ENCODE measurements around the gene APBA1. TPM values are rescaled to one million over a fixed set of nuclear protein-coding genes. Genes with fewer than 3 reads are reported as not detected.

Gene APBA1
- total RNA-seq, 4 donors from 2014 or later: 1.3 to 8.0 (median 1.7) TPM

DNA sequence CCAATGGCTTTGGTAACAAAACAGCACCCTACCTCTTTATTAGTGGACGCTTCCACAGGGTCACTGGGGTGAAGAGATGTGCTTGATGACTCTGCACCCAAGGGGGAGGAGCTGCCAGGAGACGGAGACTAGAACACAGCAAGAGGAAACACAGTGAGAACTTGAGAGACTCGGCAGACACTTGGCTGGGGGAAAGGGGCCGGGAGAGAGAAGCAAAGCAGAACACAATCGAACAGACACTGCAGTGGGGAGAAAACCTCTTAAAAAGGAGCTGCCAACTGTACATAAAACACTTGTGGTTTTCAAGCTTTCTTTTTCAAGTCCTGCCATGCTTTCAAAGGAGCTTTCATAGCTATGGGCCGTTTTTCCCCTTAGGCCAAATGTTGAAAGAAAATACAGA, 196.2 kb downstream of the APBA1 start:
- no peaks in the 10 kb centered on the region for H3K27me3 ChIP-seq
- H3K27ac ChIP-seq: no peak overlapping the region
- H3K36me3 ChIP-seq: no peaks in the 10 kb centered on the region
- 31 to 33% methylated on average over 6 of the region's 6 CpGs for WGBS, 2 donors
- TF ChIP-seq, protein P1, sequence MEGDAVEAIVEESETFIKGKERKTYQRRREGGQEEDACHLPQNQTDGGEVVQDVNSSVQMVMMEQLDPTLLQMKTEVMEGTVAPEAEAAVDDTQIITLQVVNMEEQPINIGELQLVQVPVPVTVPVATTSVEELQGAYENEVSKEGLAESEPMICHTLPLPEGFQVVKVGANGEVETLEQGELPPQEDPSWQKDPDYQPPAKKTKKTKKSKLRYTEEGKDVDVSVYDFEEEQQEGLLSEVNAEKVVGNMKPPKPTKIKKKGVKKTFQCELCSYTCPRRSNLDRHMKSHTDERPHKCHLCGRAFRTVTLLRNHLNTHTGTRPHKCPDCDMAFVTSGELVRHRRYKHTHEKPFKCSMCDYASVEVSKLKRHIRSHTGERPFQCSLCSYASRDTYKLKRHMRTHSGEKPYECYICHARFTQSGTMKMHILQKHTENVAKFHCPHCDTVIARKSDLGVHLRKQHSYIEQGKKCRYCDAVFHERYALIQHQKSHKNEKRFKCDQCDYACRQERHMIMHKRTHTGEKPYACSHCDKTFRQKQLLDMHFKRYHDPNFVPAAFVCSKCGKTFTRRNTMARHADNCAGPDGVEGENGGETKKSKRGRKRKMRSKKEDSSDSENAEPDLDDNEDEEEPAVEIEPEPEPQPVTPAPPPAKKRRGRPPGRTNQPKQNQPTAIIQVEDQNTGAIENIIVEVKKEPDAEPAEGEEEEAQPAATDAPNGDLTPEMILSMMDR (IDR thresholded peaks at IDR 0.05): no peak
- no peak for DNase-seq
- H3K4me3 ChIP-seq: no peak overlapping the region
- intact Hi-C loops (cut with DNase I): no loop called here
- H3K9me3 ChIP-seq: no peaks in the 10 kb centered on the region
- H3K4me1 ChIP-seq: peaks cover 0 to 11% (median 0%) of the 10 kb centered on the region in 3 donors

DNA sequence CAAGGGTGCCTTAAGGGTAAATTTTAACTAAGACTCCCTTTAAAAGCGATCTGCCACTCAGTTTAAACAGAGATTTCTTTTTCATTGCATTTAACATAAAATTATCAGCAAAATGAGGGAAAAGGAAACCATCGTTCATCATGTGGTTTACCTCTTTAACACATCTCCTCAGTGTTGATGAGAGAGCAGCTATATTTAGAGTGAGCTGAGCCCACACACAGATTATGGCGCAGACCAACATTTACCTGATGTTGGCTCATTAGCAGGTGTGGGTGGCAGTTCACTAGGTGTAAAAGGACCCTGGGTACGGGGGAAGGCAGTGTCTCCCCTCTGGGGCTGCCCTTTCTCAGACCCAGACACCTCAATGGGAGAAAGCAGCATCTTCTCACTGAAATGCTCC, 197.3 kb downstream of the APBA1 start:
- WGBS, 2 donors: 64 to 78% methylated on average over 4 of the region's 4 CpGs
- Histone ChIP-seq H3K4me3 (no peak overlapping the region), H3K4me1 (peaks cover 0 to 11% (median 0%) of the 10 kb centered on the region in 3 donors), H3K27me3 (no peaks in the 10 kb centered on the region), H3K36me3 (no peaks in the 10 kb centered on the region), H3K27ac (no peak overlapping the region), H3K9me3 (no peaks in the 10 kb centered on the region)
- DNase-seq: no peak
- intact Hi-C loops (cut with DNase I): no loop called here
- no peak for TF ChIP-seq POLR2A (IDR thresholded peaks at IDR 0.05)
- TF ChIP-seq, protein P1 (IDR thresholded peaks at IDR 0.05): no peak

DNA sequence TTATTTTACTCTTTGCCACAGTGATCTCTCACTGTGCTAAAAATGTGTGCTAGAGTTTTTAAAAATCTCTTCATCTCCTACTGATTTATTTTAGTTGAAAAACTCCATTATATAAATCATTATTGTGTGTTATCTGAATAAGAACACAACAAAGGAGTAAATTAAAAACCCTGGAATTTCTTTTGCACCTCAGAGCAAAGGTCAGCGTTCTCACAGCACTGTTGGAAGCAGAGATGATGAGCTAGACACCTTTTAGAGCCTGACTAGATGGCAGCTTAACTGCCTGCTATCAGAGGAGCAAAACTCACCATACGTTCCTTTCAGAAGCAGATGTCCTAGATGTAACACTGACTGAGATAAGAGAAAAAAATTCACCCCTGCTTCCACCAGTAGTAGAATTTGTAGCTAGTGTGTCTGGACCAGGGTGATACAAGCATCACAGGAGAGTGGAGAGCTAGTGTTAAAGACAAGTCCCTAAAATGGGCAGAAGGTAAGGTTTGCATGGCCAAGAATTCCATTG, 200.0 kb downstream of the APBA1 start:
- Histone ChIP-seq H3K4me1 (peaks cover 0 to 11% (median 0%) of the 10 kb centered on the region in 3 donors), H3K27ac (no peak overlapping the region), H3K27me3 (no peaks in the 10 kb centered on the region), H3K4me3 (no peak overlapping the region), H3K9me3 (no peaks in the 10 kb centered on the region), H3K36me3 (no peaks in the 10 kb centered on the region)
- no peak for DNase-seq
- TF ChIP-seq, protein P1 (IDR thresholded peaks at IDR 0.05): no peak
- TF ChIP-seq POLR2A (IDR thresholded peaks at IDR 0.05): no peak
- intact Hi-C loops (cut with DNase I): no loop called here
- WGBS, 2 donors: 66 to 84% methylated on average over 2 of the region's 2 CpGs

DNA sequence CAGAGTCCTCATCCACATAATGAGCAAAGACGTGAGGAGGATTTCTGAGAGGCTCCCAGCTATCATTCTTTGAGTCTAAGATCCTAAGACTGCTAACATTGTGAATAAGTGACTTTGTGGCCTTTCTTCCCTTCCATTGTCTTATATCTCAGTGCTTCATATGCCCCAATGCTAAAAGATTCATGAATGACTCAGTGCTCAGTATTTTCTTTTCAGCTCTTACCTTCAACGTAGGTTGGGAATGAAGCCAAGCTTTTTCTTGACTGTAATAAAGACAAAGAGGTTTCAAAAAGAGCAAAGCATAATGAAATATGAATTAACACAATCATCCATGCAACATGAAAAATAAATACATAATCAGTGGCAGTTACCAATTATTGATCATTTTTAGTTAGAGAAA, 200.7 kb downstream of the APBA1 start:
- H3K9me3 ChIP-seq: no peaks in the 10 kb centered on the region
- H3K27ac ChIP-seq: no peak overlapping the region
- WGBS, 2 donors: 31 to 48% methylated on average over 2 of the region's 2 CpGs
- peaks cover 0 to 14% (median 0%) of the 10 kb centered on the region in 3 donors for H3K4me1 ChIP-seq
- no peaks in the 10 kb centered on the region for H3K27me3 ChIP-seq
- no peaks in the 10 kb centered on the region for H3K36me3 ChIP-seq
- DNase-seq: no peak
- intact Hi-C loops (cut with DNase I): no loop called here
- TF ChIP-seq, protein P1 (IDR thresholded peaks at IDR 0.05): no peak
- TF ChIP-seq POLR2A (IDR thresholded peaks at IDR 0.05): no peak
- H3K4me3 ChIP-seq: no peak overlapping the region

DNA sequence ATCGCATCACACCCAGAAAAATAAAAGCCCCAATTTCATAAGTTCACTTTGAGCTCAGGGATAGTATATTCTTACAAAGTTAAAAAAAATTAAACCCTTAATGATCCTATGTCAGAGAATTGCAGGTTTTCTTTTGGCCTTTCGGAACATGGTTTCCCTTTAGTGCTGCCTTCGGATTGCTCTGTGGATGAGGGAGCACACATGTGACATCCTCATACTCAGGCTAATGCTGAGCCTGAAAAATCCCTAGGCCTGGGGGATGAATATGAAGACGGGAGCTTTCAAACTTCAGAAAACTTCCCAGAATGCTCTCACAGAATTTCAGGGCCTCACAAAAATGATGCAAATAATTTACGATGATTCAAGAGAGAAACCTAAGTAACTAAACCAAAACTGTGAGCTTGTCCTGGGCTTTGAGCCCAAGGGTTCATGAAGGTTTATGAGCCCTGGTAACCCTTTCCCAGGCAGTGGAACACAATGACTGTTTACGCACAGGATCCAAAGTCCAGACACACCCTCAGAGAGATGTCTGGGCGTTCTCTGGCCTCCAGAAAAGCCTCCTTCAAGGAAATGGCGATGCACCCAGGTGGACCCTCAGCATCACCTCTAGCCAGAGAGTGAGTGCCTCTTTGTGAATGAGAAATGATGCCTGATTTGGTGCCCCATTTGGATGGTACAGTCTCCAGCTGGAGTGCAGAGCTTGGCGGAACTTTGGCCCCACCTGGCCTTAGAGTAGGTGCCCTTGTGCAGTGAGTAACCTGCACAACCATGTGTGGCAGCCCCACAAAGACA, 201.8 kb downstream of the APBA1 start:
- no peak for DNase-seq
- intact Hi-C loops (cut with DNase I): no loop called here
- Histone ChIP-seq H3K9me3 (no peaks in the 10 kb centered on the region), H3K36me3 (peaks cover 0 to 4% (median 0%) of the 10 kb centered on the region in 3 donors), H3K27ac (no peak overlapping the region), H3K27me3 (no peaks in the 10 kb centered on the region), H3K4me1 (peaks cover 0 to 11% (median 0%) of the 10 kb centered on the region in 3 donors), H3K4me3 (no peak overlapping the region)
- WGBS, 2 donors: 78 to 92% methylated on average over 7 to 8 of the region's 9 CpGs
- no peak for TF ChIP-seq POLR2A (IDR thresholded peaks at IDR 0.05)
- TF ChIP-seq, protein P1 (IDR thresholded peaks at IDR 0.05): no peak
